ENCODE results near the gene PLA2G2A. TPM values are rescaled to one million over a fixed set of nuclear protein-coding genes. Genes with fewer than 3 reads are reported as not detected.
"Not testable (repeated sequence)": the region's sequence is repeated elsewhere in the genome, so short reads cannot be mapped to it uniquely, and the experiment has no call there.

The PLA2G2A gene
- total and polyA plus RNA-seq, 12 donors: 2.8 to 593 (median 40.9) TPM

DNA sequence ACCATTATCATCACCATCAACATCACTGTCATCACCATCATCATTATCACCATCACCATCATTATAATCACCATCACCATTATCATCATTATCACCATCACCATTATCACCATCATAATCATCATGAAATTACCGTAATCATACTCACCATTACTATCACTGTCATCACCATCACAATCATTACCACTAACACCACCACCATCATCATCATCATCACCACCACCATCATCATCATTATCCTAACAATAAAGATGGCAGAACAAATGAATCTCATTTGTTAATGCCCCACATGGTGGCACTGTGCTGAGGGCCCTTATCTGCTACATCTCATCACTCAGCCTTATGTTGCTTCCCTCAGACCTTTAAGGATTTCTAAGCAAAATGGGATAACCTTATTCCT, 46.6 kb downstream of the PLA2G2A start:
- Histone ChIP-seq H3K9me3 (peaks cover 0 to 31% (median 4%) of the 10 kb centered on the region in 11 donors), H3K4me3 (no peak overlapping the region), H3K4me1 (no peaks in the 10 kb centered on the region), H3K36me3 (no peaks in the 10 kb centered on the region), H3K27me3 (no peaks in the 10 kb centered on the region), H3K27ac (no peak overlapping the region)
- WGBS, 2 donors: 0 to 100% methylated on average over 1 of the region's 1 CpG
- no peak for ATAC-seq
- intact Hi-C loops (cut with DNase I): no loop called here
- TF ChIP-seq, protein P1, sequence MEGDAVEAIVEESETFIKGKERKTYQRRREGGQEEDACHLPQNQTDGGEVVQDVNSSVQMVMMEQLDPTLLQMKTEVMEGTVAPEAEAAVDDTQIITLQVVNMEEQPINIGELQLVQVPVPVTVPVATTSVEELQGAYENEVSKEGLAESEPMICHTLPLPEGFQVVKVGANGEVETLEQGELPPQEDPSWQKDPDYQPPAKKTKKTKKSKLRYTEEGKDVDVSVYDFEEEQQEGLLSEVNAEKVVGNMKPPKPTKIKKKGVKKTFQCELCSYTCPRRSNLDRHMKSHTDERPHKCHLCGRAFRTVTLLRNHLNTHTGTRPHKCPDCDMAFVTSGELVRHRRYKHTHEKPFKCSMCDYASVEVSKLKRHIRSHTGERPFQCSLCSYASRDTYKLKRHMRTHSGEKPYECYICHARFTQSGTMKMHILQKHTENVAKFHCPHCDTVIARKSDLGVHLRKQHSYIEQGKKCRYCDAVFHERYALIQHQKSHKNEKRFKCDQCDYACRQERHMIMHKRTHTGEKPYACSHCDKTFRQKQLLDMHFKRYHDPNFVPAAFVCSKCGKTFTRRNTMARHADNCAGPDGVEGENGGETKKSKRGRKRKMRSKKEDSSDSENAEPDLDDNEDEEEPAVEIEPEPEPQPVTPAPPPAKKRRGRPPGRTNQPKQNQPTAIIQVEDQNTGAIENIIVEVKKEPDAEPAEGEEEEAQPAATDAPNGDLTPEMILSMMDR (IDR thresholded peaks at IDR 0.05): no peak
- no peak for DNase-seq

DNA sequence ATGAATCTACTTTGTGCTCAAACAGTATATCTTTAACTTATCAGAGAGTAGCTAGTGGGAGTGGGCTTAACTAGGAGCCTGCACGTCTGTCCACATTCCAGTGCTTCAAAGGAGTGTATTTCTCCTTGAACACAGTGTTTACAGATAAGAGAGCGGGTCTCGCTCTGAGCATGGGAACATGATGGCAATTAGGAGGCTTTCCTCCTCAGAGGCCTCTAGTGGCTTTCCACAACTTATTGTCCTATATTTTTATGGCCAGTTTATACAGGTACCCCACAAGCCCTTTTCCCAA, 52.3 kb downstream of the PLA2G2A start:
- ATAC-seq, H3K36me3 ChIP-seq, DNase-seq, H3K27ac ChIP-seq, H3K4me3 ChIP-seq, H3K4me1 ChIP-seq: not testable (repeated sequence)
- WGBS, 2 donors: 49 to 52% methylated on average over 3 of the region's 3 CpGs
- Histone ChIP-seq H3K27me3 (peaks cover 0 to 17% (median 0%) of the 10 kb centered on the region in 7 donors), H3K9me3 (peaks cover 0 to 18% (median 0%) of the 10 kb centered on the region in 11 donors)
- intact Hi-C loops (cut with DNase I): loop anchor here in 2 of 10 donors (10.0 kb wide), 1 partner anchor 568 kb away; no protein-coding TSS in a partner anchor

DNA sequence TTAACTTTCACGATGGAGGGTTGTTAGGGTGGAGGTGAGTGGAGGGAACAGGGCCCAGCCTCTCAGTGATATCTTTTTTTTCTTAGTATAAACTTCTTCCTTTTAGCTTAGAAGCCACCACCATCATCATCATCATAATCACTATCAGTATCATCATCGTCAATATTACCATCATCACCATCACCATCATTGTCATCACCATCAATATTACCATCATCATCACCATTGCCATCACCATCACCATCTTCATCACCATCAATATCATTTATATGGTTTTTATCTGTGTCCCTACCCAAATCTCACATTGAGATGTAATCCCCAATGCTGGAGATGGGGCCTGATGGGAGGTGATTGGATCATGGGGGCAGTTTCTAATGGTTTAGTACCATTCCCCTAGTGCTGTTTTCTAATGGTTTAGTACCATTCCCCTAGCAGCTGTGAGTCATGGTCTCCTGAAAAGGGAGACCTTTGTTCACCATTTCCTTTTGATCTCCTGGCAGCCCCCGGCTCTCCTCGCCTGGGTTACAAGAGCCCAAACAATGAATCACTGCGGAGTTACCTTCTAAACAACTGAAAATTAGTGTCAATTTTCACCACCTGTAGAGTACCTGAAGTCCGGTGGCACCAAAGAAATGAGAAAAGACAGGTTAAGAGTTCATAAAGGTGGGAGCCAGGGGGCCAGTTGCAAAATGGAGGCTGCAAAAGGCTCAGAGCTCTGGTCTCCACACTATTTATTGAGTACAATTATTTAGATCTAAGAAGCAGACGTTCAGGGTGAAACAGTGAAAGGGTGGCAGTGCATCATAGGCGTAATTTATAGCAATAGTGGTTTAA, 52.9 kb downstream of the PLA2G2A start:
- H3K4me1 ChIP-seq: no peaks in the 10 kb centered on the region
- WGBS, 2 donors: 70 to 76% methylated on average over 8 of the region's 8 CpGs
- DNase-seq (no peak), ATAC-seq (no peak)
- intact Hi-C loops (cut with DNase I): loop anchor here in 2 of 10 donors (10.0 kb wide), 1 partner anchor 568 kb away; no protein-coding TSS in a partner anchor
- peaks cover 0 to 17% (median 0%) of the 10 kb centered on the region in 7 donors for H3K27me3 ChIP-seq
- peaks cover 0 to 13% (median 0%) of the 10 kb centered on the region in 11 donors for H3K9me3 ChIP-seq
- TF ChIP-seq, protein P1 (IDR thresholded peaks at IDR 0.05): no peak
- H3K27ac ChIP-seq: no peak overlapping the region
- no peaks in the 10 kb centered on the region for H3K36me3 ChIP-seq
- no peak overlapping the region for H3K4me3 ChIP-seq

Other genes starting within 250 kb of the PLA2G2A start
- gene TMCO4, start 179.7 kb downstream of the PLA2G2A start, total RNA-seq: 1 to 10 TPM; 6.6 to 9.7 (median 8.0) TPM
- 10 to 100 TPM in 1 of 2 donors, 1 to 10 TPM in 1; 6.1 to 12.2 TPM for gene TMCO4, start 179.7 kb downstream of the PLA2G2A start, polyA plus RNA-seq
- gene RNF186, start 164.3 kb downstream of the PLA2G2A start, total RNA-seq: not detected
- gene RNF186, start 164.3 kb downstream of the PLA2G2A start, polyA plus RNA-seq: not detected
- gene OTUD3, start 97.2 kb downstream of the PLA2G2A start, total RNA-seq: 1 to 10 TPM; 3.1 to 5.7 (median 4.0) TPM
- 1 to 10 TPM; 1.2 to 3.0 TPM for gene OTUD3, start 97.2 kb downstream of the PLA2G2A start, polyA plus RNA-seq
- gene PLA2G2E, start 56.0 kb downstream of the PLA2G2A start, total RNA-seq: not detected
- not detected for gene PLA2G2E, start 56.0 kb downstream of the PLA2G2A start, polyA plus RNA-seq
- 10 to 100 TPM; 31.5 to 58.2 (median 49.3) TPM for gene PLA2G5, start 90.6 kb upstream of the PLA2G2A start, total RNA-seq
- gene PLA2G5, start 90.6 kb upstream of the PLA2G2A start, polyA plus RNA-seq: 100 to 1,000 TPM in 1 of 2 donors, 10 to 100 TPM in 1; 44.5 to 133 TPM
- 1 to 10 TPM in 1 of 10 donors, not detected in 9; 1.1 TPM for gene PLA2G2D, start 139.9 kb upstream of the PLA2G2A start, total RNA-seq
- gene PLA2G2D, start 139.9 kb upstream of the PLA2G2A start, polyA plus RNA-seq: not detected
- not detected for gene PLA2G2F, start 159.7 kb upstream of the PLA2G2A start, total RNA-seq
- gene PLA2G2F, start 159.7 kb upstream of the PLA2G2A start, polyA plus RNA-seq: not detected
- 1 to 10 TPM in 8 of 10 donors, under 1 TPM in 2; 0.42 to 4.0 (median 1.9) TPM for gene UBXN10, start 206.5 kb upstream of the PLA2G2A start, total RNA-seq
- gene UBXN10, start 206.5 kb upstream of the PLA2G2A start, polyA plus RNA-seq: under 1 TPM; 0.16 to 0.59 TPM
- not detected for gene PLA2G2C, start 206.9 kb upstream of the PLA2G2A start, total RNA-seq
- not detected for gene PLA2G2C, start 206.9 kb upstream of the PLA2G2A start, polyA plus RNA-seq

Measured in heart right ventricle (tissue), 16 donors.